SK-N-MC (cell line): ENCODE results near the gene MICU1.

Source experiments
- EZH2 ChIP-seq: fragments of 200-600 bp; sonication (generic); IDR thresholded peaks from one replicate; pipeline ENCODE4 v1.6.1; 2017; ENCODE audit warnings: antibody characterized with exemption
- POLR2AphosphoS5 ChIP-seq: IDR thresholded peaks from 2 replicates; pipeline ENCODE4 v1.6.1; 2012; ENCODE audit warnings: mild to moderate bottlenecking, low read depth, low read length, borderline replicate concordance

DNA sequence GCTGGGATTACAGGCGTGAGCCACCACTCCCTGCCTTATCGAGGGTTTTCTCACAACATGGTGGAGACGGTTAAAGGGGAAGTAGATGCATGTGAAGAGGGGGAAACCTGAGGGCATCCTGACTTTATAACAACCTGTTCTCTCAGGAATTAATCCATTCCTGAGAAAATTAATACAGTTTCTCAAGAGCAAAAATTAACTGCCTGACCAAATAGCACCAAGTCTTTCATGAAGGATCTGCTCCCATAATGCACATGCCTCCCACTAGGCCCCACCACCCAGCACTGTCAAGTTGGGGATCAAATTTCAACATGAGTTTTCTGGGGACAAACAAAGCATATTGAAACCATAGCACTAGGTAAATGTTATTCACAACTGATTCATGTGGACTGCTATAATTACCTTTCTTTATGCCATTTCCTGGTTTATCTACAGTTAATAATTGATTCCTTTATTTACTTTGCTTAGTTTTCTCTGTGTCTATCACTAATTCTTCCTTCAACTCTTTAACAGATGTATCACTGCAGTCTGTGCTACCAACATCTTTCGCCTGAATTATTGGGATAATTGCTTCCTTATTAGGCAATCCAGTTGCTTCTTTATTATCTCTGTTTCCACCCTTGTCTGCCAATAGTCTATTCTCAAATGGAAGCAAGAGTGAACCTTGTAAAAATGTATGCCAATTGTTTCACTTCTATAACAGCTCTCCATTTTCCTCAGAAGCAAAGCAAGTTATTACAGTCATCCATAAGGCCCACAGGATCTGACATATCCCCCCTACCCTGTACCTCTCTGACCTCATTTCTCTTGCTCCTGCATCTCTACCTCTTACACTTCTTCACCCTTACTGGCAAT, 12.9 kb upstream of the MICU1 start:
- TF ChIP-seq EZH2 (no peak), POLR2AphosphoS5 (no peak)
